ENCODE results near the gene PLXNA4. TPM values are rescaled to one million over a fixed set of nuclear protein-coding genes. Genes with fewer than 3 reads are reported as not detected.

The PLXNA4 gene
- polyA plus RNA-seq, 1 experiment, result 0.22 TPM

- TF ChIP-seq, protein P1, sequence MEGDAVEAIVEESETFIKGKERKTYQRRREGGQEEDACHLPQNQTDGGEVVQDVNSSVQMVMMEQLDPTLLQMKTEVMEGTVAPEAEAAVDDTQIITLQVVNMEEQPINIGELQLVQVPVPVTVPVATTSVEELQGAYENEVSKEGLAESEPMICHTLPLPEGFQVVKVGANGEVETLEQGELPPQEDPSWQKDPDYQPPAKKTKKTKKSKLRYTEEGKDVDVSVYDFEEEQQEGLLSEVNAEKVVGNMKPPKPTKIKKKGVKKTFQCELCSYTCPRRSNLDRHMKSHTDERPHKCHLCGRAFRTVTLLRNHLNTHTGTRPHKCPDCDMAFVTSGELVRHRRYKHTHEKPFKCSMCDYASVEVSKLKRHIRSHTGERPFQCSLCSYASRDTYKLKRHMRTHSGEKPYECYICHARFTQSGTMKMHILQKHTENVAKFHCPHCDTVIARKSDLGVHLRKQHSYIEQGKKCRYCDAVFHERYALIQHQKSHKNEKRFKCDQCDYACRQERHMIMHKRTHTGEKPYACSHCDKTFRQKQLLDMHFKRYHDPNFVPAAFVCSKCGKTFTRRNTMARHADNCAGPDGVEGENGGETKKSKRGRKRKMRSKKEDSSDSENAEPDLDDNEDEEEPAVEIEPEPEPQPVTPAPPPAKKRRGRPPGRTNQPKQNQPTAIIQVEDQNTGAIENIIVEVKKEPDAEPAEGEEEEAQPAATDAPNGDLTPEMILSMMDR (IDR thresholded peaks at IDR 0.05; ENCODE audit: insufficient read depth, low read depth, low read length), result no peak
- ChIA-PET POLR2A (no interaction called here), CTCF (no interaction called here)
- no peak for DNase-seq (ENCODE audit: low read depth)
- Histone ChIP-seq H3K36me3 (ENCODE audit: control insufficient read depth, insufficient read depth, low read length) (no peaks in the 10 kb centered on the region), H3K27me3 (ENCODE audit: control insufficient read depth, insufficient read depth, low read length) (no peaks in the 10 kb centered on the region; the same call in 1 of the 2 replicates), H3K4me3 (ENCODE audit: low read depth, low read length) (no peak overlapping the region)
Observed at GRCh38 chr7:132488634-132489302, 87.5 kb downstream of the PLXNA4 start.

GRCh38 chr7:132486274-132486610, 90.0 kb downstream of the PLXNA4 start:
- ChIA-PET CTCF (no interaction called here), POLR2A (no interaction called here)
- H3K27me3 ChIP-seq (ENCODE audit: control insufficient read depth, insufficient read depth, low read length), result no peaks in the 10 kb centered on the region; the same call in 1 of the 2 replicates
- TF ChIP-seq, protein P1 (IDR thresholded peaks at IDR 0.05; ENCODE audit: insufficient read depth, low read depth, low read length), result no peak
- DNase-seq (ENCODE audit: low read depth), result no peak
- no peak overlapping the region for H3K4me3 ChIP-seq (ENCODE audit: low read depth, low read length)
- no peaks in the 10 kb centered on the region for H3K36me3 ChIP-seq (ENCODE audit: control insufficient read depth, insufficient read depth, low read length)

DNA sequence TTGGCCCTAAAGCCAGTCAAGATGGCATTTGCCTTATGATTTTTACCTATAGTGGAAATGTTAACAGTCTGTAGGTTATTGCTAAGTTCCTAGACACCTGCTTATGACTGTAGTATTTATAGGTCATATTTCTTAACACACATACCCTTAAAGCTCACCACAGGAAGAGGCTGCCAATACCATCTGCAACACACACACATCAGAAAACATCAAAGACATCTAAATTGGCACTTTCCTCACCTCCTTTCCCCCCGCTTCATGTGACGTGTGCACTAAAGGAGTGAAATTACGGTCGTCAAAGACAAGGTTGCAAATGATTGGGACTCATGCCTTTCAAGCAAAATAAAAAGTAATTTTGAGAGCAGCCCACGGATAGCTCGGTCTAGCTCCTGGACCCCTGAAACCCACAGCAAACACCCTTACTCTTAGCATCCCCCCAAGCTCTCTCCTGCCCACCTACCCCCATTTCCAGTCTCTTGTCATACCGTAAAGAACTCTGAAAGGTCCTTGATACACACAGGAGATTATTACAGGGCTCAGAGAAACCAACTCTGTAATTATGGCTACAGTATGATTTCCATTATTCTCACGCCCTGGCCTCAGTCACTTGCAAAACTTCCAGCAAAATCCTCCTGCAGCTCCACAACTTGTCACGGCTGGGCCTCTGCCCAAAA, 90.5 kb downstream of the PLXNA4 start:
- CTCF ChIA-PET, result no interaction called here
- POLR2A ChIA-PET, result no interaction called here
- no peaks in the 10 kb centered on the region for H3K36me3 ChIP-seq (ENCODE audit: control insufficient read depth, insufficient read depth, low read length)
- TF ChIP-seq, protein P1 (IDR thresholded peaks at IDR 0.05; ENCODE audit: insufficient read depth, low read depth, low read length), result no peak
- no peaks in the 10 kb centered on the region; the same call in 1 of the 2 replicates for H3K27me3 ChIP-seq (ENCODE audit: control insufficient read depth, insufficient read depth, low read length)
- DNase-seq (ENCODE audit: low read depth), result no peak
- no peak overlapping the region for H3K4me3 ChIP-seq (ENCODE audit: low read depth, low read length)

DNA sequence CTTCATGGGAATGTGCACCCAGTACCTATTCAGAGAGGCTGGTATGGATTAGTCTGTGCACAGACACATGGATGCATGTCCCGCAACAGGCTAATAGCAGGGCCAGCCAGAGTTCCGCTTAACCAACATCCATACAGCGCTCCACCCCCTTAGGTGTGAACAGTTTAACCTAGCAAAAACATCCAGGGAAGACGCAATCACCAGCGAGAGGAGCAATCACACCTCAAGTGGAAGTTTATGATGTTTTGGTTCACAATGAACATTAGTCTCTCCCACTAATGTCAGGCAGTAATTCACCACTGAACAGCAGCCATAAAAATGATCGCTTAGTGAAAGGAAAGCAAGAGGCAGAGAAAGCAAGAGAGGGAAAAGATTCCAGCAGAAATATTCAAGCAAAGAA, 91.1 kb downstream of the PLXNA4 start:
- Histone ChIP-seq H3K4me3 (ENCODE audit: low read depth, low read length) (no peak overlapping the region), H3K36me3 (ENCODE audit: control insufficient read depth, insufficient read depth, low read length) (no peaks in the 10 kb centered on the region), H3K27me3 (ENCODE audit: control insufficient read depth, insufficient read depth, low read length) (no peaks in the 10 kb centered on the region; the same call in 1 of the 2 replicates)
- CTCF ChIA-PET, result no interaction called here
- DNase-seq (ENCODE audit: low read depth), result no peak
- POLR2A ChIA-PET, result no interaction called here
- TF ChIP-seq, protein P1 (IDR thresholded peaks at IDR 0.05; ENCODE audit: insufficient read depth, low read depth, low read length), result no peak

GRCh38 chr7:132482866-132483265, 93.4 kb downstream of the PLXNA4 start:
- ChIA-PET POLR2A (no interaction called here), CTCF (no interaction called here)
- no peak for DNase-seq (ENCODE audit: low read depth)
- Histone ChIP-seq H3K27me3 (ENCODE audit: control insufficient read depth, insufficient read depth, low read length) (no peaks in the 10 kb centered on the region; the same call in 1 of the 2 replicates), H3K36me3 (ENCODE audit: control insufficient read depth, insufficient read depth, low read length) (no peaks in the 10 kb centered on the region), H3K4me3 (ENCODE audit: low read depth, low read length) (no peak overlapping the region)
- TF ChIP-seq, protein P1 (IDR thresholded peaks at IDR 0.05; ENCODE audit: insufficient read depth, low read depth, low read length), result no peak
